Esophagus (tissue), 2 donors: ENCODE results near the gene SNX32. TPM values are rescaled to one million over a fixed set of nuclear protein-coding genes. Genes with fewer than 3 reads are reported as not detected.

ENCODE experiments used
- H3K27ac ChIP-seq, 2 donors: one replicate each; pipeline ENCODE4 v1.5.1; 2013; ENCODE audit warnings: low read depth in 2 of 2, mild to moderate bottlenecking in 2 of 2, inconsistent platforms in 1 of 2, low read length in 1 of 2, moderate library complexity in 1 of 2
- H3K27me3 ChIP-seq, 2 donors: one replicate each; pipeline ENCODE4 v1.6.1; 2013; ENCODE audit warnings: low read length in 2 of 2, control low read depth in 1 of 2, mild to moderate bottlenecking in 1 of 2; ENCODE audit not compliant: insufficient read depth in 2 of 2, control insufficient read depth in 1 of 2
- H3K36me3 ChIP-seq, 2 donors: one replicate each; pipeline ENCODE4 v1.6.1; 2013; ENCODE audit warnings: low read length in 1 of 2; ENCODE audit not compliant: control insufficient read depth in 2 of 2, insufficient read depth in 2 of 2
- H3K4me1 ChIP-seq, 2 donors: one replicate each; pipeline ENCODE4 v1.6.1; 2013; ENCODE audit warnings: low read length in 1 of 2; ENCODE audit not compliant: control insufficient read depth in 2 of 2, insufficient read depth in 2 of 2
- H3K4me3 ChIP-seq, 2 donors: one replicate each; pipeline ENCODE4 v1.5.1; 2013; ENCODE audit warnings: low read length in 2 of 2, mild to moderate bottlenecking in 2 of 2, low read depth in 1 of 2, moderate library complexity in 1 of 2
- H3K9me3 ChIP-seq, 2 donors: one replicate each; pipeline ENCODE4 v1.6.1; 2013; ENCODE audit warnings: mild to moderate bottlenecking in 2 of 2, low read depth in 1 of 2, low read length in 1 of 2, moderate library complexity in 1 of 2; ENCODE audit not compliant: control insufficient read depth in 2 of 2, insufficient read depth in 1 of 2
- WGBS, 2 donors: extraction: QIAGEN DNeasy Blood & Tissue Kit; methylation state at CpG; one replicate each; pipeline ENCODE4 v1.1.7; 2013; 5-methylcytosine and 5-hydroxymethylcytosine counted together
- polyA plus RNA-seq, 2 donors: library from polyadenylated mRNA; stranded (reverse); fragments of 200-250 nt; gene quantifications; one replicate each; pipeline ENCODE4 v1.2.3, GENCODE V29; 2013
- donor health status: healthy with polysubstance abuse.
- donor health status: Bipolar disorder and iron deficiency.

SNX32 gene
- polyA plus RNA-seq, 2 donors, result 0.15 to 0.47 TPM

- Histone ChIP-seq H3K36me3 (peaks cover 0 to 34% of the 10 kb centered on the region in 2 donors), H3K9me3 (no peaks in the 10 kb centered on the region), H3K27ac (peak overlapping the region; percentile 97 to 98), H3K4me1 (peaks cover 0 to 14% of the 10 kb centered on the region in 2 donors), H3K27me3 (no peaks in the 10 kb centered on the region), H3K4me3 (peak overlapping the region; percentile 64 to 90)
- WGBS, 2 donors, result 5 to 11% methylated on average over 14 of the region's 14 CpGs
These were observed 27.4 kb downstream of the SNX32 start for GRCh38 chr11:65861165-65861505.

GRCh38 chr11:65861533-65862183, 27.9 kb downstream of the SNX32 start:
- peak overlapping the region; percentile 97 to 98 for H3K27ac ChIP-seq

GRCh38 chr11:65862191-65862735, 28.5 kb downstream of the SNX32 start:
- no peaks in the 10 kb centered on the region for H3K27me3 ChIP-seq
- H3K4me3 ChIP-seq, result no peak overlapping the region
- H3K4me1 ChIP-seq, result peaks cover 0 to 10% of the 10 kb centered on the region in 2 donors
- 75 to 83% methylated on average over 5 of the region's 5 CpGs for WGBS, 2 donors
- no peaks in the 10 kb centered on the region for H3K9me3 ChIP-seq
- H3K36me3 ChIP-seq, result peaks cover 0 to 41% of the 10 kb centered on the region in 2 donors
- H3K27ac ChIP-seq, result no peak overlapping the region

More at GRCh38 chr11:65861533-65862183, 27.9 kb downstream of the SNX32 start:
- Histone ChIP-seq H3K9me3 (no peaks in the 10 kb centered on the region), H3K4me1 (peaks cover 0 to 10% of the 10 kb centered on the region in 2 donors), H3K27me3 (no peaks in the 10 kb centered on the region), H3K36me3 (peaks cover 0 to 37% of the 10 kb centered on the region in 2 donors), H3K4me3 (peak overlapping the region; percentile 64 to 90)
- WGBS, 2 donors, result 77 to 82% methylated on average over 13 of the region's 13 CpGs

GRCh38 chr11:65862941-65863888, 29.5 kb downstream of the SNX32 start:
- 89 to 91% methylated on average over 23 to 24 of the region's 24 CpGs for WGBS, 2 donors
- H3K4me1 ChIP-seq, result peaks cover 0 to 10% of the 10 kb centered on the region in 2 donors
- H3K27ac ChIP-seq, result no peak overlapping the region
- no peaks in the 10 kb centered on the region for H3K27me3 ChIP-seq
- no peak overlapping the region for H3K4me3 ChIP-seq
- H3K36me3 ChIP-seq, result peaks cover 0 to 41% of the 10 kb centered on the region in 2 donors
- H3K9me3 ChIP-seq, result no peaks in the 10 kb centered on the region

- WGBS, 2 donors, result 82 to 84% methylated on average over 12 of the region's 12 CpGs
- peaks cover 0 to 41% of the 10 kb centered on the region in 2 donors for H3K36me3 ChIP-seq
- H3K4me1 ChIP-seq, result peaks cover 0 to 10% of the 10 kb centered on the region in 2 donors
These were observed 30.3 kb downstream of the SNX32 start for GRCh38 chr11:65863889-65864705.

GRCh38 chr11:65864706-65865471, 31.1 kb downstream of the SNX32 start:
- Histone ChIP-seq H3K27ac (no peak overlapping the region), H3K4me3 (no peak overlapping the region), H3K36me3 (peaks cover 0 to 41% of the 10 kb centered on the region in 2 donors), H3K4me1 (peaks cover 0 to 10% of the 10 kb centered on the region in 2 donors), H3K9me3 (no peaks in the 10 kb centered on the region), H3K27me3 (no peaks in the 10 kb centered on the region)
- 82 to 83% methylated on average over 18 of the region's 18 CpGs for WGBS, 2 donors

More at GRCh38 chr11:65863889-65864705, 30.3 kb downstream of the SNX32 start:
- no peaks in the 10 kb centered on the region for H3K27me3 ChIP-seq
- no peak overlapping the region for H3K4me3 ChIP-seq
- H3K27ac ChIP-seq, result peak overlapping the region in 1 of 2 donors; percentile 2
- no peaks in the 10 kb centered on the region for H3K9me3 ChIP-seq

- Histone ChIP-seq H3K27ac (no peak overlapping the region), H3K9me3 (no peaks in the 10 kb centered on the region), H3K4me3 (no peak overlapping the region), H3K4me1 (peaks cover 0 to 13% of the 10 kb centered on the region in 2 donors), H3K27me3 (no peaks in the 10 kb centered on the region), H3K36me3 (peaks cover 0 to 41% of the 10 kb centered on the region in 2 donors)
- WGBS, 2 donors, result 82 to 83% methylated on average over 9 of the region's 9 CpGs
These were observed 31.9 kb downstream of the SNX32 start for GRCh38 chr11:65865550-65866172.

GRCh38 chr11:65866509-65867283, 32.9 kb downstream of the SNX32 start:
- WGBS, 2 donors, result 83 to 87% methylated on average over 21 of the region's 21 CpGs
- Histone ChIP-seq H3K4me3 (no peak overlapping the region), H3K36me3 (peaks cover 0 to 41% of the 10 kb centered on the region in 2 donors), H3K9me3 (no peaks in the 10 kb centered on the region), H3K27ac (no peak overlapping the region), H3K27me3 (no peaks in the 10 kb centered on the region), H3K4me1 (peaks cover 0 to 5% of the 10 kb centered on the region in 2 donors)
